Measurements from ENCODE around the gene HBA1.
"Not testable (repeated sequence)": the region's sequence is repeated elsewhere in the genome, so short reads cannot be mapped to it uniquely, and the experiment has no call there.

Gene HBA1

GRCh38 chr16:204046-204445 lies 27.6 kb downstream of the HBA1 start:
- not testable (repeated sequence) for DNase-seq (ENCODE audit: low read depth)

GRCh38 chr16:209359-209758 lies 32.9 kb downstream of the HBA1 start:
- not testable (repeated sequence) for DNase-seq (ENCODE audit: low read depth)

GRCh38 chr16:211631-212180 lies 35.2 kb downstream of the HBA1 start:
- DNase-seq (ENCODE audit: low read depth): not testable (repeated sequence)

GRCh38 chr16:212999-213398 lies 36.5 kb downstream of the HBA1 start:
- no peak for DNase-seq (ENCODE audit: low read depth)

GRCh38 chr16:220021-220420 lies 43.5 kb downstream of the HBA1 start:
- DNase-seq (ENCODE audit: low read depth): no peak

Measured in activated gamma-delta T cell treated with anti-CD3 and anti-CD28 coated beads, Interleukin-2, amount 50 U/mL, for 16 hours (primary cell).